ENCODE results near the gene ZNF423.

- no peak for TF ChIP-seq POLR2A (IDR thresholded peaks at IDR 0.05)
- no peak for TF ChIP-seq CTCF (IDR thresholded peaks at IDR 0.05)
These were observed 217.0 kb downstream of the ZNF423 start for GRCh38 chr16:49638673-49639610.

Data from Peyer's patch (tissue), 4 donors.